Measurements from ENCODE around the gene TUBGCP3. TPM values are rescaled to one million over a fixed set of nuclear protein-coding genes. Genes with fewer than 3 reads are reported as not detected.
"Not testable (repeated sequence)": the region's sequence is repeated elsewhere in the genome, so short reads cannot be mapped to it uniquely, and the experiment has no call there.

TUBGCP3 gene
- total RNA-seq, 1 experiment from 2014 or later: 51.1 TPM

GRCh38 chr13:112636401-112636975 lies 48.5 kb upstream of the TUBGCP3 start:
- no peaks in the 10 kb centered on the region for H3K36me3 Mint-ChIP-seq (ENCODE audit: insufficient read depth, unreplicated experiment)
- no peaks in the 10 kb centered on the region for H3K9me3 Mint-ChIP-seq (ENCODE audit: unreplicated experiment)
- Histone ChIP-seq H3K36me3 (ENCODE audit: control insufficient read depth, insufficient read depth, low read length) (no peaks in the 10 kb centered on the region), H3K4me3 (ENCODE audit: low read depth, low read length) (no peak overlapping the region), H3K4me1 (peaks cover 25% of the 10 kb centered on the region), H3K27me3 (replicated peaks; ENCODE audit: control insufficient read depth, insufficient read depth, low read length) (no peaks in the 10 kb centered on the region), H3K9me3 (no peaks in the 10 kb centered on the region)
- no peak for DNase-seq
- peaks cover 13% of the 10 kb centered on the region for H3K4me1 Mint-ChIP-seq (ENCODE audit: low read depth, unreplicated experiment)
- H3K27ac Mint-ChIP-seq (ENCODE audit: unreplicated experiment): no peak overlapping the region
- no peaks in the 10 kb centered on the region for H3K27me3 Mint-ChIP-seq (ENCODE audit: insufficient read depth, unreplicated experiment)
- no TSS peak for BruUV-seq (replicated peaks)
- POLR2A ChIA-PET: no interaction called here
- no peak for TF ChIP-seq CTCF (IDR thresholded peaks at IDR 0.05; ENCODE audit: insufficient read depth in 1 of 2, low read depth in 1 of 2, low read length in 1 of 2, severe bottlenecking in 1 of 2, unreplicated experiment in 1 of 2)
- H3K4me3 Mint-ChIP-seq (ENCODE audit: unreplicated experiment): no peak overlapping the region
- intact Hi-C loops (cut with micrococcal nuclease; ENCODE audit: unreplicated experiment): no loop called here
- CTCF ChIA-PET: no interaction called here

- no peaks in the 10 kb centered on the region for H3K9me3 Mint-ChIP-seq (ENCODE audit: unreplicated experiment)
- CTCF ChIA-PET: no interaction called here
- intact Hi-C loops (cut with micrococcal nuclease; ENCODE audit: unreplicated experiment): no loop called here
- H3K4me3 ChIP-seq (ENCODE audit: low read depth, low read length): no peak overlapping the region
- no peaks in the 10 kb centered on the region for H3K27me3 ChIP-seq (replicated peaks; ENCODE audit: control insufficient read depth, insufficient read depth, low read length)
- no peak for TF ChIP-seq CTCF (IDR thresholded peaks at IDR 0.05; ENCODE audit: insufficient read depth in 1 of 2, low read depth in 1 of 2, low read length in 1 of 2, severe bottlenecking in 1 of 2, unreplicated experiment in 1 of 2)
- no peaks in the 10 kb centered on the region for H3K36me3 ChIP-seq (ENCODE audit: control insufficient read depth, insufficient read depth, low read length)
- peaks cover 13% of the 10 kb centered on the region for H3K4me1 Mint-ChIP-seq (ENCODE audit: low read depth, unreplicated experiment)
- H3K4me3 Mint-ChIP-seq (ENCODE audit: unreplicated experiment): no peak overlapping the region
- no peak overlapping the region for H3K27ac Mint-ChIP-seq (ENCODE audit: unreplicated experiment)
- no peak for DNase-seq
- H3K9me3 ChIP-seq: no peaks in the 10 kb centered on the region
- no peaks in the 10 kb centered on the region for H3K36me3 Mint-ChIP-seq (ENCODE audit: insufficient read depth, unreplicated experiment)
- BruUV-seq (replicated peaks): no TSS peak
- POLR2A ChIA-PET: no interaction called here
- H3K4me1 ChIP-seq: peaks cover 25% of the 10 kb centered on the region
- H3K27me3 Mint-ChIP-seq (ENCODE audit: insufficient read depth, unreplicated experiment): peaks cover 2% of the 10 kb centered on the region
Observed at GRCh38 chr13:112635323-112635722, 47.4 kb upstream of the TUBGCP3 start.

GRCh38 chr13:112634102-112634501 lies 46.1 kb upstream of the TUBGCP3 start:
- ChIA-PET CTCF (no interaction called here), POLR2A (no interaction called here)
- intact Hi-C loops (cut with micrococcal nuclease; ENCODE audit: unreplicated experiment): no loop called here
- Mint-ChIP-seq H3K4me1 (ENCODE audit: low read depth, unreplicated experiment) (peaks cover 13% of the 10 kb centered on the region), H3K27me3 (ENCODE audit: insufficient read depth, unreplicated experiment) (peaks cover 2% of the 10 kb centered on the region), H3K4me3 (ENCODE audit: unreplicated experiment) (no peak overlapping the region), H3K9me3 (ENCODE audit: unreplicated experiment) (no peaks in the 10 kb centered on the region), H3K36me3 (ENCODE audit: insufficient read depth, unreplicated experiment) (no peaks in the 10 kb centered on the region), H3K27ac (ENCODE audit: unreplicated experiment) (no peak overlapping the region)
- Histone ChIP-seq H3K4me3 (ENCODE audit: low read depth, low read length) (no peak overlapping the region), H3K27me3 (replicated peaks; ENCODE audit: control insufficient read depth, insufficient read depth, low read length) (no peaks in the 10 kb centered on the region), H3K9me3 (no peaks in the 10 kb centered on the region), H3K4me1 (peaks cover 25% of the 10 kb centered on the region), H3K36me3 (ENCODE audit: control insufficient read depth, insufficient read depth, low read length) (no peaks in the 10 kb centered on the region)
- no TSS peak for BruUV-seq (replicated peaks)
- TF ChIP-seq CTCF (IDR thresholded peaks at IDR 0.05; ENCODE audit: insufficient read depth in 1 of 2, low read depth in 1 of 2, low read length in 1 of 2, severe bottlenecking in 1 of 2, unreplicated experiment in 1 of 2): no peak
- no peak for DNase-seq

GRCh38 chr13:112630226-112630625 lies 42.3 kb upstream of the TUBGCP3 start:
- BruUV-seq (replicated peaks); H3K9me3 Mint-ChIP-seq (ENCODE audit: unreplicated experiment); H3K36me3 Mint-ChIP-seq (ENCODE audit: insufficient read depth, unreplicated experiment); H3K4me1 Mint-ChIP-seq (ENCODE audit: low read depth, unreplicated experiment); POLR2A ChIA-PET; H3K4me1 ChIP-seq; H3K27ac Mint-ChIP-seq (ENCODE audit: unreplicated experiment); H3K9me3 ChIP-seq; H3K27me3 Mint-ChIP-seq (ENCODE audit: insufficient read depth, unreplicated experiment); CTCF ChIA-PET; intact Hi-C loops (cut with micrococcal nuclease; ENCODE audit: unreplicated experiment); H3K4me3 ChIP-seq (ENCODE audit: low read depth, low read length); H3K4me3 Mint-ChIP-seq (ENCODE audit: unreplicated experiment); H3K36me3 ChIP-seq (ENCODE audit: control insufficient read depth, insufficient read depth, low read length); DNase-seq; H3K27me3 ChIP-seq (replicated peaks; ENCODE audit: control insufficient read depth, insufficient read depth, low read length): not testable (repeated sequence)

All from Caco-2 (cell line).